ENCODE measurements around the gene CCDC57.

DNA sequence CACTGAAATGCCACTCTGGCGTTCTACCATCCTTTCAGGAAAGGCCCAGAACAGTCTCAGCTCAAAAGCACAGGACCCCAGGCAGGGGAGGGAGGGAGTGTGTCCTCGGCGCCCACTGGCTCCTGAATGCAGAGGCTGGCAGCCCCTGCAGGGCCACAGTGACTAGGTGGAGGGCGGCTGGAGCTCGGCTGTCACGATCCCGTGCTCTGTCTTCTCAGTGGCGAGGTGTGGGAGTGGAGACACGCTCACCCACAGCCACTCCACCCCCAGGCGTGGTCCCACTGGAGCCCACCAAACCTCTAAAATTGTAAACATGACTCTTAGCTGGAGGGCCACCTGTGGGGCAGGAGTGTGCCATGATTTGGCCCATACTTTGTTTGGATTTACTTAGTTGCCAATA, 98.2 kb downstream of the CCDC57 start:
- TF ChIP-seq, protein P1, sequence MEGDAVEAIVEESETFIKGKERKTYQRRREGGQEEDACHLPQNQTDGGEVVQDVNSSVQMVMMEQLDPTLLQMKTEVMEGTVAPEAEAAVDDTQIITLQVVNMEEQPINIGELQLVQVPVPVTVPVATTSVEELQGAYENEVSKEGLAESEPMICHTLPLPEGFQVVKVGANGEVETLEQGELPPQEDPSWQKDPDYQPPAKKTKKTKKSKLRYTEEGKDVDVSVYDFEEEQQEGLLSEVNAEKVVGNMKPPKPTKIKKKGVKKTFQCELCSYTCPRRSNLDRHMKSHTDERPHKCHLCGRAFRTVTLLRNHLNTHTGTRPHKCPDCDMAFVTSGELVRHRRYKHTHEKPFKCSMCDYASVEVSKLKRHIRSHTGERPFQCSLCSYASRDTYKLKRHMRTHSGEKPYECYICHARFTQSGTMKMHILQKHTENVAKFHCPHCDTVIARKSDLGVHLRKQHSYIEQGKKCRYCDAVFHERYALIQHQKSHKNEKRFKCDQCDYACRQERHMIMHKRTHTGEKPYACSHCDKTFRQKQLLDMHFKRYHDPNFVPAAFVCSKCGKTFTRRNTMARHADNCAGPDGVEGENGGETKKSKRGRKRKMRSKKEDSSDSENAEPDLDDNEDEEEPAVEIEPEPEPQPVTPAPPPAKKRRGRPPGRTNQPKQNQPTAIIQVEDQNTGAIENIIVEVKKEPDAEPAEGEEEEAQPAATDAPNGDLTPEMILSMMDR (optimal IDR thresholded peaks at IDR 0.05 in 1 of 3, IDR thresholded peaks at IDR 0.05 in 1 of 3, conservative IDR thresholded peaks at IDR 0.05 in 1 of 3; ENCODE audit: extremely low read depth in 1 of 3, insufficient read depth in 2 of 3, low read length in 3 of 3): no peak
- no peak for TF ChIP-seq EZH2 (IDR thresholded peaks at IDR 0.05; ENCODE audit: low read length)

Measured in keratinocyte (primary cell).